ENCODE measurements around the gene CYBB. TPM values are rescaled to one million over a fixed set of nuclear protein-coding genes. Genes with fewer than 3 reads are reported as not detected.

Gene CYBB
- total and polyA plus RNA-seq, 2 of the 4 experiments (the other 2 are of a cell fraction), result not detected

- H3K23ac ChIP-seq (ENCODE audit: low read depth, low read length), result no peak overlapping the region
- no peak overlapping the region for H3K9ac ChIP-seq (ENCODE audit: low read depth, low read length)
- H3K36me3 ChIP-seq (ENCODE audit: control insufficient read depth, insufficient read depth, low read length), result no peaks in the 10 kb centered on the region
- no peak overlapping the region for H4K8ac ChIP-seq (ENCODE audit: low read depth in 2 of 2, low read length in 2 of 2)
- H3K4me1 ChIP-seq (ENCODE audit: control insufficient read depth, insufficient read depth, low read length), result no peaks in the 10 kb centered on the region
- no CpG with 5 or more reads among the region's 5 CpGs for WGBS, 2 experiments (ENCODE audit: extremely low coverage in 2 of 2, insufficient read length in 1 of 2)
- CTCF ChIA-PET, result no interaction called here
- POLR2A ChIA-PET (ENCODE audit: unreplicated experiment), result no interaction called here
- no peak overlapping the region for H2BK15ac ChIP-seq (ENCODE audit: low read depth, low read length)
- intact Hi-C loops (cut with micrococcal nuclease), result no loop called here
- H3K14ac ChIP-seq (replicated peaks; ENCODE audit: low read depth, low read length), result no peak overlapping the region
- DNase-seq (no peak), ATAC-seq (ENCODE audit: low read depth) (no peak)
- H2AFZ ChIP-seq (replicated peaks; ENCODE audit: low read length, poor library complexity), result no peak overlapping the region
- H3K4me2 ChIP-seq (ENCODE audit: low read depth, low read length), result no peak overlapping the region
- H3K9me3 ChIP-seq (ENCODE audit: control insufficient read depth, insufficient read depth, low read length), result no peaks in the 10 kb centered on the region
- in situ Hi-C loops (cut with MboI; ENCODE audit: low sequenced_read_pairs), result no loop called here
- no peak overlapping the region for H3K18ac ChIP-seq (ENCODE audit: low read depth, low read length)
- no peak overlapping the region for H2AK5ac ChIP-seq (ENCODE audit: low read depth, low read length)
- no peaks in the 10 kb centered on the region for H4K20me1 ChIP-seq (ENCODE audit: insufficient read depth, low read length)
- no peaks in the 10 kb centered on the region for H3K79me1 ChIP-seq (ENCODE audit: low read depth in 1 of 2, low read length in 2 of 2)
- no peak overlapping the region for H3K27ac ChIP-seq (ENCODE audit: insufficient read depth, low read length)
- H4K91ac ChIP-seq (ENCODE audit: insufficient read depth, low read depth, low read length), result no peak overlapping the region
- dilution Hi-C loops (cut with HindIII; ENCODE audit: low sequenced_read_pairs, unreplicated experiment), result no loop called here
- H2BK120ac ChIP-seq (ENCODE audit: low read depth, low read length), result no peak overlapping the region
- H4K5ac ChIP-seq (ENCODE audit: low read depth, low read length), result no peak overlapping the region
- H2BK5ac ChIP-seq (ENCODE audit: low read depth, low read length, poor library complexity, severe bottlenecking), result no peak overlapping the region
- H3K4me3 ChIP-seq (ENCODE audit: insufficient read depth, low read depth, low read length), result no peak overlapping the region
- TF ChIP-seq RAD21 (IDR thresholded peaks at IDR 0.05; ENCODE audit: low read length) (no peak), MAFK (IDR thresholded peaks at IDR 0.05; ENCODE audit: low read depth, low read length) (no peak), ELK1 (IDR thresholded peaks at IDR 0.05; ENCODE audit: borderline replicate concordance, low read depth, low read length) (no peak), RCOR1 (IDR thresholded peaks at IDR 0.05; ENCODE audit: insufficient replicate concordance, low read length) (no peak), MXI1 (IDR thresholded peaks at IDR 0.05; ENCODE audit: borderline replicate concordance, low read depth, low read length) (no peak), CEBPB (IDR thresholded peaks at IDR 0.05; ENCODE audit: low read depth, low read length) (no peak), FOS (IDR thresholded peaks at IDR 0.05; ENCODE audit: low read depth, low read length) (no peak), MAZ (IDR thresholded peaks at IDR 0.05; ENCODE audit: borderline replicate concordance, low read depth, low read length) (no peak), SMC3 (IDR thresholded peaks at IDR 0.05; ENCODE audit: low read depth, low read length) (no peak), POLR2A (IDR thresholded peaks at IDR 0.05; ENCODE audit: low read depth, low read length) (no peak), CHD1 (IDR thresholded peaks at IDR 0.05; ENCODE audit: low read depth, low read length) (no peak)
- no peak overlapping the region for H2AK9ac ChIP-seq (replicated peaks; ENCODE audit: low read depth, low read length, poor library complexity)
- no peak overlapping the region for H3K56ac ChIP-seq (ENCODE audit: extremely low read depth, insufficient read depth, low read length)
- H3K4ac ChIP-seq (ENCODE audit: low read depth, low read length), result no peak overlapping the region
- H2BK20ac ChIP-seq (ENCODE audit: low read depth, low read length), result no peak overlapping the region
- peaks cover 1% of the 10 kb centered on the region; the same call in 1 of the 2 replicates for H3K27me3 ChIP-seq (ENCODE audit: control insufficient read depth, insufficient read depth, low read length)
- no TSS peak for BruUV-seq (replicated peaks)
- H3K9me1 ChIP-seq (ENCODE audit: insufficient read depth, low read length), result no peaks in the 10 kb centered on the region
Observed at GRCh38 chrX:37787423-37787869, 7.6 kb downstream of the CYBB start.

Data from IMR-90 (cell line).